Activated effector memory CD4-positive, alpha-beta T cell treated with Interleukin-2 at 50 U/mL for 16 hours (primary cell): Measurements from ENCODE around the gene PLEKHM3.
"Not testable (repeated sequence)": the region's sequence is repeated elsewhere in the genome, so short reads cannot be mapped to it uniquely, and the experiment has no call there.

Experiments used
- DNase-seq: peaks from one replicate; pipeline ENCODE4 v3.0.0-alpha.2; 2020

The PLEKHM3 gene

DNA sequence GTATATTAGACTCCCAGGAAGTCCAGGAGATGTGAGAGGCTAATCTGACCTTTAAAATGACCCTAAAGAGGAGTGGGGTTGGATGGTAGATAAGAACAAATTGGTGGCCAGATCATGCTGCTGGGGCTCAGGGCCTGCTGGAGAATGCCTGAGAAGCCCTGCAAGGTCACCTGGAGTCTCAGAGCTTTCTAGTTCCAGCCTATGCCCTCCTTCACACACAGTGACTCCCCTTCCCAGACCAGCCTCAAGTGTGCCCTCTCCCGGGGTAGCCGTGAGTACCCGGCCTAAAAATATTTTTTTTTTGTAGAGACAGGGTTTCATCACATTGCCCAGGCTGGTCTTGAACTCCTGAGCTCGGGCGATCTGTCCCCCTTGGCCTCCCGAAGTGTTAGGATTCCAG lies 211.4 kb downstream of the PLEKHM3 start:
- no peak for DNase-seq

- no peak for DNase-seq
Measured at GRCh38 chr2:207813221-207813916, 212.0 kb downstream of the PLEKHM3 start.

DNA sequence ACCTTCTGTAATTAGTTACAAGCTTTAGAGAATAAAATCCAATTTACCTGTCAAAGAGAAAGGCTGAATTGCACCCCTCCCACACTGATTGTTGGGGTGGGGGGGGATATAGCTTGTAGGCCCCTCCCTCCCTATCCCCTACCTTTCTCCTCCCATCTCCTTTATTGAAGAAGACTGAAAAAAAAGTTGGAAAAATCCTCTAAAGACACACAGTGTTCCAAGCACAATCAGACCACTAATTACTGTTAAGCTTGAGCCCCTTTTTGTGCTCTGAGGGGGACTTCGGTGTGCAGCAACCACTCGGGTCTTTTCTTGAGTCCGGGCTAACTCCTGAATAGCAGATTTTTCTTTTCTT lies 212.6 kb downstream of the PLEKHM3 start:
- no peak for DNase-seq

DNA sequence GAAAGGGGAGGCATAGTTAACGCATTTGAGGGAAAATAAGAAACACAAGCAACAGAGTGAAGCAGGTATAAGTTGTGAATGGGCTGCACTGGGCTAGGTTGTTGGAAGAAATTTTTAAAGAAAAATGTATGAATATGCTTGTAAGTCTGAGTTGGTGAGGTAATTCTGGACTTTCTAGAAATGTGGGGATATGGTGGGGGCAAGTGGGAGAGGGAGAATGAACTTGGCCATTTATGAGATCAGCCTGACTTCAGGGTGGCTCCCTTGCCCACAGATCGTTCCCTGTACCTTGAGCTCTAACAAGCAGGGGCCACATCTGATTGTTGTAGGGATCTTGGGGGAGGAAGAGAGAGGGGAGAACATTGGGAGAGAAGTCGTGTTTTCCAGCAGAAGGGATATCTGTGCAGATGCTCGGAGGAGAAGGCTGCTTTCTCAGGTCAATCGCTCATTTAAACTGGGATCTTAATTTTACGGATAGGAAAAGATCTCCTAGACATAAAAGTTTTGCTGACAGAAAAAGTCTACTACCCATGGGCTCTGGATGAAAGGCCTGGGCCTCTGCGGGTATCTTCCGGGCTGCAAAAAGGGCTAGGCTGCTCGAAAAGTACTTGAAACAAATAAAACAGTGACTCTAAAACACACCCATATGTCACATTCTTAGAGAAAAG lies 213.1 kb downstream of the PLEKHM3 start:
- no peak for DNase-seq

DNA sequence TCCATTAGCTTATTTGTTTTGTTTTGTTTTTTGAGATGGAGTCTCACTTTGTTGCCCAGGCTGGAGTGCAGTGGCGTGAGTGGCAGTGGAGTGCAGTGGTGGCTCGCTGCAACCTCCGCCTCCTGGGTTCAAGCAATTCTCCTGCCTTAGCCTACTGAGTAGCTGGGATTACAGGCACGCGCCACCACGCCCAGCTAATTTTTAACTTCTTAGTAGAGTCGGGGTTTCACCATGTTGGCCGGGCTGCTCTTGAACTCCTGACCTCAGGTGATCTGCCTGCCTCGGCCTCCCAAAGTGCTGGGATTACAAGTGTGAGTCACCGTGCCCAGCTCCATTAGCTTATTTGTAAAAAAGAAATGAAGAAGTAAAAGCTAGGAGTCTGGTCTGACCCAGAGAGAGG lies 213.7 kb downstream of the PLEKHM3 start:
- DNase-seq: not testable (repeated sequence)

GRCh38 chr2:207810200-207810788 lies 215.0 kb downstream of the PLEKHM3 start:
- DNase-seq: no peak

DNA sequence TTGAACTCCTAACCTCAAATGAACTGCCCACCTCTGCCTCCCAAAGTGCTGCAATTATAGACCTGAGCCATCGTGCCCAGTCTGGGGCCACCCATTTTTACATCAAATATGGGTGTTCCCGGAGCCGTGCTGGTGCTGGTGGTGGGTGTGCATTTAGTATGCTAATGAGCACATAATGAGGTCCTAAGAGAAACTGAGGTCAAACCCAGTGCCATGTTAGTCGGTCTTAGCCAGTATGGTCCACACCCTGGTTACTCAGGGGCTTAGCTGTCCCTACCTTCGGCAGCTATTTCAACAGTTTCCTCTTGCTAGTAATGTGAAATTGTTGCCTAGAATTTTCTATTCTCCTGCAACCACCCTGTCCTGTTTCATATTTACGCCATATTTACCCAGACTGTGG lies 217.2 kb downstream of the PLEKHM3 start:
- no peak for DNase-seq

GRCh38 chr2:207807516-207807915 lies 217.8 kb downstream of the PLEKHM3 start:
- no peak for DNase-seq

DNA sequence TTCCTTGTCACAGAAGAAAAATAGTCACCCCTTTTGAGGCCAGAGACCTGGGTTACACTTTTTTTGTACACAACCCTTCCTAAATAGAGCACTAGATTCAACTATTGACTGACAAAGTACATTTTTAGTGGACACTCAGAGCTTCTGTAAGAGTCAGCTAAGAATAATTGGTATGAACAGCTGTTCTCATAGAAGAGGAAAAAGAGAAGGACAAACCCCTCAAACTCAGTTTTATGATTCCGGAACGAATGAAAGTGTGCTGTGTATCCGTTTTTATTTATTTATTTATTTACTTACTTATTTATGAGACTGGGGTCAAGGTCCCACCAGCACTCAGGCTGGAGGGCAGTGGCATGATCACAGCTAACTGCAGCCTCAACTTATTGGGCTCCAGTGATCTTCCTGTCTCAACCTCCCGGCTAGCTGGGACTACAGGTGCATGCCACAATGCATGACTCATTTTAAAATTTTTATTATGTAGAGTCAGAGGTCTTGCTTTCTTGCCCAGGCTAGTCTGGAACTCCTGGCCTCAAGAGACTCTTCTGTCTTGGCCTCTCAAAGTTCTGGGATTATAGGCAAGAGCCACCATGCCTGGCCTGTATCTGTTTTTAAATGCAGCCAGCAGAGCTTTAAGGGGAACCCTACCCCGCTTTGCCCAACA lies 219.6 kb downstream of the PLEKHM3 start:
- DNase-seq: no peak

GRCh38 chr2:207802650-207803049 lies 222.7 kb downstream of the PLEKHM3 start:
- DNase-seq: no peak

GRCh38 chr2:207801259-207801658 lies 224.1 kb downstream of the PLEKHM3 start:
- DNase-seq: no peak

DNA sequence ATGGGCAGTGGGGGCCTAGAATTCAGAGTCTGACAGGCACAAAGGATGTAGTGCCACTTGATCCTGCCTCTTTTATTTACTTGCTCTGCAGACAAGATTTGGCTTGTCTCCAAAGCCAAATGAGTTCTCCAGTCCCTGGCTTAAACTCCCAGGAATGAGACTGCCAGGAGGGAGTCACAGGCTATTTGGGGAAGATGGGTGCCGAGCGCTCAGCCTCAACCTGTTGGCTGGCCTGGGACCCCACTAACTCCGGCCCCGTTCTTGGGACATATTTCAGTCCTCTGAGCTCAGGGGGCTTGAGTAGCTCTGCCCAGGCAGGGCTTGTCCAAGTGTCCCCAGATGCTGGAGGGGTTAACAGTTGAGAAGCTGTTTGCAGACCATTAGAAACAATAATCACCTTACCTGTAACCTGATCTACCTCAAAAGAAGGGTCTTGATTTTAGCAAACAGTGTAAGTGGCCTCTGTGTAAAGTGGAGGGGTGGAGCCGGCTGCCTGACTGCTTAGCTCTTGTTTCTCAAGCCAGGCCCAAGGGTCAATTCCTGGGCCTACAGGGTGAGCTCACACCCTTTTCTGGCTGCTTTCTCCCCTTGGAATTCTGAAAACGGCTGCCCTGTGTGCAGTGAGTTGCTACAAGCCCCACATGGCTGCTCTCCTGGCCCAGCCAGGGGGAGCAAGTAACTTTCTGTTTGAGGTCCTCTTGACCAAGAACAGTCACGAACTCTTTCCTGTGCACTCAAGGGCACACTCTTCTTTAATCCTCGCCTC lies 228.6 kb downstream of the PLEKHM3 start:
- DNase-seq: no peak

GRCh38 chr2:207792244-207792785 lies 233.0 kb downstream of the PLEKHM3 start:
- DNase-seq: no peak

DNA sequence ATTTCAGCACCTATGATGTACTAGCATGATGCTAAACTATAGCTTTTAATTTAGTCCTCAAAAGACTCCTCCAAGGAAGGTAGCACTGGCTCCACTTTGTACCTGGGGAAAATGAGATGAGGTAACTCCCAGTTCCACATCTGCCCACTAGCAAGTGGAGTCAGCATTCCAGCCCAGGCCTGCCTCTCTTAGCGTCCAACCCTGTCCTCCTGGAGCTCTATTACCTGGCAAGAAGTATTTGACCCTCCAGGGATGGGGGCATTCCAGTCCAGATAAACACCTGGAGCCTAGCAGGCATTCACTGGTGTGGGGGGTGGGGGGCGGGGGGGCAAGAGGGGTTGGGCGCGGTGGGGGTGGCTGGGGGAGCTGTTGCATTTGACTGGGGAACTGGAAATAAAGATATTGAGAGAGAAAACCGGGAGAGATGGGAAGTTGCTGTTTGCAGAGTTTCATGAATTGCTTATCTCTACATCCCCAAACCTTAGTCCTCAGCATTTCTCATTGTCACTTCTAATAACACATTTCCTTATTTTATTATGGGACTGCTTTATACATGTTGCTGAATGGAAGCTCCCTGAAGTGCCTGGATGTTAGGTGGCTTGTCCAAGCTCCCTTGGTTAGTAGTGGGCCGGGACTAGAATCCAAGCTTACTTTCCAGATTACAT lies 233.6 kb downstream of the PLEKHM3 start:
- DNase-seq: no peak

- no peak for DNase-seq
Measured at GRCh38 chr2:207790898-207791297, 234.4 kb downstream of the PLEKHM3 start.

DNA sequence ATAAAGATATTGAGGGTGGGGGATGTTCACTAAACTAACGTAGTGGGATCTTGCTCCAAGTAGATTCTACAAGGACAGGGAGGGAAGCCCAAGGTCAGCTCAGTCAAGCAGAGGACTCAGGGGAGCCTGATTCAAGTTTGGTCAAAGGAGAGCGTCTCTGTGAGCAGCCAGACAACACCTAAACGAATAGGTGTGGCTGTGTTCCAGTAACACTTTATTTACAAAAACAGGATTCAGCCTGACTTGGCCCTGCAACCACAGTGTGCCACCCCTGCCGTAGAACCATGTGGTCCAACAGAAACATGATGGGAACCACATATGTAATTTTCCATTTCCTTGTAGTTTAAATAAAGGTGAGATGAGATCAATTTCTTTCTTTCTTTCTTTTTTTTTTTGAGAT lies 237.5 kb downstream of the PLEKHM3 start:
- no peak for DNase-seq

DNA sequence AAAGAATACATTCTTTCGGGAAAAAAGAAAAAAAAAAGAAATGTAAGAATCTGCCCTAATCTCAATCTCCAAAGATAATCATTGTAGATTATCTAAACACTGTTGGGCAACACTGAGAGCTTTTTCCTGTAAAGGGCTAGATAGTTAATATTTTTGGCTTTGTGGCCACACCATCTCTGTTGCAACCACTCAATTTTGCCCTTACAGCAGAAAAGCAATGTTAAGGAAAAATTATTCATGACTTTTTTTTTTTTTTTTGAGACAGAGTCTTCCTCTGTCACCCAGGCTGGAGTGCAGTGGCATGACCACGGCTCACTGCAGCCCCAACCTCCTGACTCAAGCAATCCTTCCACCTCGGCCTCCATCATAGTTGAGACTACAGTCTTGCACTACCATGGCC lies 238.3 kb downstream of the PLEKHM3 start:
- no peak for DNase-seq

- no peak for DNase-seq
Measured at GRCh38 chr2:207784898-207785297, 240.4 kb downstream of the PLEKHM3 start.

- no peak for DNase-seq
Measured at GRCh38 chr2:207783514-207783913, 241.8 kb downstream of the PLEKHM3 start.

DNA sequence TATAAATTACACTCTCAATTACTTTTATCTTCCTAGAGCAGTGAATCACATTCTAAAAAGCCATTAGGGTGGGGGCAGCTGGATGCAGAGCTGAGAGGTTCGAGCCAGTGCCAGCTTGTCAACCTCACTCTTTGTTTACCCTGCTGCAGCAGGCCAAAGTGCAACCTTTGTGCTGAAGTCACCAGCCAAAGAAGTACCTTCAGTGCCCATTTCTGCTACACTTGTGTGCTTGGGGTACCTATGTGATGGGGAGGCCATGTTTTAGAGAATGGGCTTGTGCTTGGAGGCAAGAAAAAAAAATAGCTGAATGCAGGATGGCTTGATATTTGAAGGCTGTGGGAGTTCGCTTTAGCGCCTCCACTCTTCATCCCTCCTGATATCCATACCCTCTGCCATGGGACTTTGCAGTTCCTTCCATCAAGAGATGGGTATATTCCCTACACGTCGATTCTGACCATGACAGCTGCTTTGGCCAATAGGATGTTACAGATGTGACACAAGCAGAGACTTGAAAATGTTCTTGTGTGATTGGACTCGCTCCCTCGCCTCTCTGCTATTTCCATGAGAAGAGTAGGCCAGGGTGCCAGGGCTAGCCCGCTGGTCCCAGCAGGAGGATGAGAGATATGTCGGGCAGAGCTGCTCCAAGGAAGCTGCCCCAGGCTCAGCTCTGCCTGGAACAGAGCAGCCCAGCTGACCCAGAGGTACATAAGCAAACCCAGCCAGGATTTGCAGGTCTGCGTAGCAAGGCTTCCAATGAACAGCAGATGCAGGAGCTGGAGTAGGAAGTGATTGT lies 242.9 kb downstream of the PLEKHM3 start:
- no peak for DNase-seq

- DNase-seq: no peak
Measured at GRCh38 chr2:207779523-207779922, 245.8 kb downstream of the PLEKHM3 start.
